Colonic mucosa (tissue), 4 donors: ENCODE results near the gene ADGB. TPM values are rescaled to one million over a fixed set of nuclear protein-coding genes. Genes with fewer than 3 reads are reported as not detected.
A peak's percentile ranks its signal among the peaks of the same experiment; 100 is the strongest.

Experiments
- DNase-seq: peaks from one replicate; pipeline ENCODE4 v3.0.0-alpha.2; 2020
- H3K27ac ChIP-seq: fragments of 200-600 bp; one replicate; pipeline ENCODE4 v1.8.0; 2021
- H3K27me3 ChIP-seq: fragments of 200-600 bp; one replicate; pipeline ENCODE4 v1.8.0; 2021
- H3K36me3 ChIP-seq: fragments of 200-600 bp; one replicate; pipeline ENCODE4 v1.8.0; 2021
- H3K4me1 ChIP-seq: fragments of 200-600 bp; one replicate; pipeline ENCODE4 v1.8.0; 2021; ENCODE audit warnings: mild to moderate bottlenecking
- H3K4me3 ChIP-seq: fragments of 200-600 bp; one replicate; pipeline ENCODE4 v1.8.0; 2021
- H3K9ac ChIP-seq, 2 donors: one replicate each; pipeline ENCODE4 v1.7.0; 2013; ENCODE audit warnings: control low read depth in 2 of 2, low read depth in 2 of 2, low read length in 2 of 2
- H3K9me3 ChIP-seq: fragments of 200-600 bp; one replicate; pipeline ENCODE4 v1.8.0; 2021
- intact Hi-C: fragments of 100-400 bp; cut with DNase I; formaldehyde crosslinking; loops from one replicate; pipeline ENCODE4 v1.14.1; 2022
- total RNA-seq, 2 donors: library from RNA; stranded (reverse); fragmentation: NEBNext Ultra II Directional in 1 of 2; extraction: Animal tissue kit (Norgen Biotek cat#: 25700) in 1 of 2; gene quantifications; one replicate each; pipeline ENCODE4 v1.2.1, GENCODE V29; 2021
- TF ChIP-seq, protein P1 (sequence below): fragments of 200-600 bp; IDR thresholded peaks from one replicate; pipeline ENCODE4 v1.8.0; 2022; ENCODE audit warnings: antibody characterized with exemption, mild to moderate bottlenecking
- donor health status: healthy.
- donor health status: DM: no; HTN: no; CAD: no.
- donor health status: DM: no; HTN: no; CAD: no.

Gene ADGB
- total RNA-seq, 2 donors from 2014 or later, result 0.57 to 0.72 TPM

DNA sequence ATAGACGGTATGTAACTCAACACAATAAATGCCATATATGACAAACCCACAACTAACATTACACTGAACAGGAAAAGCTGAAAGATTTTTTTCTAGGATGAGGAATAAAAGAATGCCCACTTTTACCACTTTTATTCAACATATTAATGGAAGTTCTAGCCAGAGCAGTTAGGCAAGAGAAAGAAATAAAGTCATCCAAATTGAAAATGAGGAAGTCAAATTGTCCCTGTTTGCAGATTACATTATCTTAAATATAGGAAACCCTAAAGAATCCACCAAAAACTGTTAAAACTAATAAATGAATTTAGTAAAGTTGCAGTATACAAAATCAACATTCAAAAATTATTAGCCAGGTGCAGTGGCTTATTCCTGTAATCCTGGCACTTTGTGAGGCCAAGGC is 24.6 kb upstream of the ADGB start:
- TF ChIP-seq, protein P1, sequence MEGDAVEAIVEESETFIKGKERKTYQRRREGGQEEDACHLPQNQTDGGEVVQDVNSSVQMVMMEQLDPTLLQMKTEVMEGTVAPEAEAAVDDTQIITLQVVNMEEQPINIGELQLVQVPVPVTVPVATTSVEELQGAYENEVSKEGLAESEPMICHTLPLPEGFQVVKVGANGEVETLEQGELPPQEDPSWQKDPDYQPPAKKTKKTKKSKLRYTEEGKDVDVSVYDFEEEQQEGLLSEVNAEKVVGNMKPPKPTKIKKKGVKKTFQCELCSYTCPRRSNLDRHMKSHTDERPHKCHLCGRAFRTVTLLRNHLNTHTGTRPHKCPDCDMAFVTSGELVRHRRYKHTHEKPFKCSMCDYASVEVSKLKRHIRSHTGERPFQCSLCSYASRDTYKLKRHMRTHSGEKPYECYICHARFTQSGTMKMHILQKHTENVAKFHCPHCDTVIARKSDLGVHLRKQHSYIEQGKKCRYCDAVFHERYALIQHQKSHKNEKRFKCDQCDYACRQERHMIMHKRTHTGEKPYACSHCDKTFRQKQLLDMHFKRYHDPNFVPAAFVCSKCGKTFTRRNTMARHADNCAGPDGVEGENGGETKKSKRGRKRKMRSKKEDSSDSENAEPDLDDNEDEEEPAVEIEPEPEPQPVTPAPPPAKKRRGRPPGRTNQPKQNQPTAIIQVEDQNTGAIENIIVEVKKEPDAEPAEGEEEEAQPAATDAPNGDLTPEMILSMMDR, result no peak
- Histone ChIP-seq H3K27ac (no peak overlapping the region), H3K27me3 (no peaks in the 10 kb centered on the region), H3K36me3 (no peaks in the 10 kb centered on the region), H3K4me3 (no peak overlapping the region), H3K9me3 (no peaks in the 10 kb centered on the region), H3K9ac (no peak overlapping the region), H3K4me1 (no peaks in the 10 kb centered on the region)
- DNase-seq, result no peak
- intact Hi-C loops, result no loop called here

DNA sequence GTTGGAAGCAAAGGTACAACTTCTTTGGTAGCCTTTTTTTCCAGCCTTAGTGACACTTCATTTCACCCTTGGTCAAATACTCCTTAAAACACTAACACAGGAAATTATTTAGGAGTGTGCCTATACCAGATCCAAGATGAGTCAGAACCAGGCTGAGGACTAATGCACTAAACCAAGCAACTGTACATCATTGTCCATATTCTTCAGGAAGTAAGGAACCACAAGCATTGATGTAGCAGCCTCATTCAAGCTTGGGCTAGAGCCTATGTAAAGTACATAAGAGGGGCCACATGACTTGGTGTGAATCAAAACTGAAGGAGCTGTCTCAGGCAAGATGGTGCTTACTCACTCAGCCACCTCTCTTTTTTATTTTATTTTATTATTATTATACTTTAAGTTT is 20.7 kb upstream of the ADGB start:
- no peaks in the 10 kb centered on the region for H3K4me1 ChIP-seq
- no peak overlapping the region for H3K9ac ChIP-seq
- TF ChIP-seq, protein P1, result no peak

DNA sequence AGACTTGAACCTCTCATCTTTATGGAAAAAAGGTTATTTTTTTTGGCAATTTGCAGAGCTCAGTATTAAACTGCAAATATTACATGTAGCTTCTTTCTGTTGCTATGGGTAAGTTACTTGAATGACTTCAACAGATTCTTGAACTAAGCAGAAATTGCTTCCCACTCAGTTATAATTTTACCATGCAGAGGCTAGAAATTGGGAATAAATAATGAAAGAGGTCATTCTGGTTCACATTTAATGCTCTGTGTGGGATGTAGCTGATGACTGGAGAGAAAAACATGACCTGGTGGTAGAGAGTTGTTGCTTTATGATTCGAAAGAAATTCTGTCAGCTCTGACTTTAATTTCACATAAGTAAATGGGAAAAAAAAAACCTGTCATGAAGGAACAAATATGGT is 16.8 kb upstream of the ADGB start:
- Histone ChIP-seq H3K4me1 (no peaks in the 10 kb centered on the region), H3K36me3 (no peaks in the 10 kb centered on the region), H3K9ac (no peak overlapping the region), H3K27me3 (no peaks in the 10 kb centered on the region), H3K9me3 (no peaks in the 10 kb centered on the region), H3K27ac (no peak overlapping the region), H3K4me3 (no peak overlapping the region)
- no peak for DNase-seq
- TF ChIP-seq, protein P1, result no peak
- intact Hi-C loops, result no loop called here

More for the DNA sequence above, 20.7 kb upstream of the ADGB start:
- intact Hi-C loops, result no loop called here
- no peaks in the 10 kb centered on the region for H3K27me3 ChIP-seq
- H3K27ac ChIP-seq, result no peak overlapping the region
- no peaks in the 10 kb centered on the region for H3K9me3 ChIP-seq
- no peak for DNase-seq
- no peaks in the 10 kb centered on the region for H3K36me3 ChIP-seq
- H3K4me3 ChIP-seq, result no peak overlapping the region

DNA sequence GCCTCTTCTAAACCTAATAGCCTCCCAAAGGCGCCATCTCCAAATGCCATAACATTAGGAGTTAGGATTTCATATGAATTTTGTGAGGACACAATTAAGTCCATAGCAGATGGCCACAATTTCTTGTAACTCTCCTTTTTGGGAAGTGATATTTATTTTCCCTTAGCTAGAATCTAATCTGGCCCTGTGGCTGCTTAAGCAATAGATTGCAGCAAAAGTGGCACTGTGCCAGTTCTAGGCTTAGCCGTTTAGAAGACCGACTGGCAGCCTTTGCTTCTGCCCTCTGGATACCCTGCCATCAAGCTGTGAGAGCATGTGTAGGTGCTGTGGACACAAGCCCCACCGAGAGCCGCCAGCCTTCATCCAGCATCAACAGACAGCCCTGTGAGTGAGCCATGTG is 15.9 kb upstream of the ADGB start:
- Histone ChIP-seq H3K9me3 (no peaks in the 10 kb centered on the region), H3K27me3 (no peaks in the 10 kb centered on the region), H3K9ac (no peak overlapping the region), H3K36me3 (no peaks in the 10 kb centered on the region), H3K27ac (no peak overlapping the region), H3K4me3 (no peak overlapping the region), H3K4me1 (no peaks in the 10 kb centered on the region)
- DNase-seq, result peak; percentile 25
- TF ChIP-seq, protein P1, result no peak
- intact Hi-C loops, result no loop called here

DNA sequence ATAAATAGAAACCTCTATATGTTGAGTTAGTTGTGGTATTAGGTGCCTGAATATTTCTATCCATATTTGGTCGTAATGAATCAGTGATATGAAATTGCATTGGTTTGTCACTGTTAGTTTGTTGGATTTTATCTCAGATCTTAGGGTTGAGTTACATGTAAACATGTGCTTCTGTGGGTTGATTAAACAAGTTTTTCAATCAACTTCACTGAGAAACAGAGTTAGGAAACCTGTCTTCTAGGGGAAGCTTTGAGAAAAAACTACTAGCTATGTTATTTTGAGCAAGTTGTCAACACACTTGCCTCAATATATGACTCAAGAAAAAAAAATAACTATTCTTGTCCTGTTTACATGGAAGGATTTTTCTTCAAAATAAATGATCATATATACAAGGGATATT is 14.8 kb upstream of the ADGB start:
- intact Hi-C loops, result no loop called here
- Histone ChIP-seq H3K27me3 (no peaks in the 10 kb centered on the region), H3K27ac (no peak overlapping the region), H3K9me3 (no peaks in the 10 kb centered on the region), H3K4me3 (no peak overlapping the region), H3K36me3 (no peaks in the 10 kb centered on the region), H3K4me1 (no peaks in the 10 kb centered on the region), H3K9ac (no peak overlapping the region)
- no peak for DNase-seq
- TF ChIP-seq, protein P1, result no peak

DNA sequence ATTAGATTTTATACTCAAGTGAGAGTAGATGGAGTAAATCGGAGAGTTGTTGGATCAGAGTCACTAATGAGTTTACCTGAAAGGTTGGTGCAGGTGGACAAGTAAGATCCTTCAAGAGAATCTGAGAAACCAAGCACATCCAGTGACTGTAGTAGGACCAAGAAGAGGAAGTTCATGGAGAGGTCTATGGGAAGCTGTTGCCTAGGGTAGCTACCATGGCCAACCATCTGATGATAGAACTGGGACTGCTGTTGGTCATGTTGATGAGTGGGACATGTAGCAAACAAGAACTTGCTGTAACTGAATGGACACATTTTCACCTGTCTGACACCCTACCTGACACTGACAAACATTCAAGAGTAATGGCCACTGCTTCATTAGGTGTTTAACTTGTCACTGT is 11.3 kb upstream of the ADGB start:
- no peaks in the 10 kb centered on the region for H3K36me3 ChIP-seq

More for the DNA sequence above, 11.3 kb upstream of the ADGB start:
- H3K9ac ChIP-seq, result no peak overlapping the region
- H3K27me3 ChIP-seq, result no peaks in the 10 kb centered on the region
- no peak for DNase-seq
- TF ChIP-seq, protein P1, result no peak
- H3K27ac ChIP-seq, result no peak overlapping the region
- no peaks in the 10 kb centered on the region for H3K9me3 ChIP-seq
- intact Hi-C loops, result no loop called here
- H3K4me1 ChIP-seq, result no peaks in the 10 kb centered on the region
- no peak overlapping the region for H3K4me3 ChIP-seq
